GM04504 (cell line): ENCODE data around the gene ARHGAP10.
A peak's percentile ranks its signal among the peaks of the same experiment; 100 is the strongest.

Experiments
- DNase-seq: peaks from one replicate; pipeline ENCODE4 v3.0.0-alpha.2; 2012; ENCODE audit warnings: low read depth

The ARHGAP10 gene

GRCh38 chr4:147768113-147768512 is 36.2 kb downstream of the ARHGAP10 start:
- peak; percentile 61 for DNase-seq

- DNase-seq = no peak
Observed at GRCh38 chr4:147769386-147769785, 37.5 kb downstream of the ARHGAP10 start.

- no peak for DNase-seq
Observed at GRCh38 chr4:147770831-147771230, 38.9 kb downstream of the ARHGAP10 start.

- no peak for DNase-seq
Observed at GRCh38 chr4:147772056-147772455, 40.2 kb downstream of the ARHGAP10 start.

- DNase-seq = peak; percentile 57
Observed at GRCh38 chr4:147772459-147772969, 40.6 kb downstream of the ARHGAP10 start.

GRCh38 chr4:147773261-147774184 is 41.6 kb downstream of the ARHGAP10 start:
- DNase-seq = no peak

DNA sequence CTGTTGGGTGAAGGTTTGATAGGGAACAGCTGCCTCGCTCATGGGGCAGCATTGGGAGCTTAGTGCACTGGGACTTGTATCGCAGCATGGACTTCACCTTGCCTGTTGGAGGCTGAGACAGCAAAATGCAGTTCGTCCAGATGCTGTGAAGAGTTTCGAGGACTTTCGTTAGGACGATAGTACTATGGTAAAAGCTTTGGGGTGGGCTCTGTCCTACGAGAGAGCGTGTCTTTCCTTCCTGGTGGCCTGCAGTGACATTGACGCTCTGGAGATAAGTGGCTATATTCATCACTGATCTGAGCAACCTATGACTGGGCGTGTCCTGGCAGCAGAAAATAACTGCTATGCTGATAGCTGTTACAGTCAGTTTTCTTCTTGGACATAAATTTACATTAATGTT is 44.8 kb downstream of the ARHGAP10 start:
- DNase-seq = no peak

DNA sequence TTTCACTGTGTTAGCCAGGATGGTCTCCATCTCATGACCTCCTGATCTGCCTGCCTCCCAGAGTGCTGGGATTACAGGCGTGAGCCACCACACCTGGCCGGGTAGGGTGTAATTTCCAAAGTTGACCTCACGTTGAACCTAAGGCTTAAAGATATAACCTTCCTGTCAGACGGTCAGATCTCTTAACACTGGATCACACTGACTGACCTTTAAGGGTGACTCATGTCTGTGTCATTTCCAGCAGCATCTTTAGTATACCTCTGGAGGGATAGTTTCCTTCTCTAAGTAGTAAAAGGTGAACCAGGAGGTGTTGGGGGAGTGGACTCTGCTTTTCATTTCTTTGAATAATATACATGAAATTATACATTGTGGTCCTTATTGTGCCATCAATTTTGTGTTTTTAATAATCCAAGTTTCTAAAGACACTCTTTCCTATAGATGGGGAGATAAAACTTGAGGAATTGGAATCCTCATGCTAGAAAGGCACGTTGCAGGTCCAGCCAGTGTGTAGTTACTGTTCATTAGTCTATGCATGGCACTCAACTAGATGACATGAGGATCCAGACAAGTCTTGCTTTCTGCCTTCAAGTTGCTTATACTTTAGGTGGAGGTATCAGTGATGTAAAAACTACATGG is 45.7 kb downstream of the ARHGAP10 start:
- DNase-seq = no peak

DNA sequence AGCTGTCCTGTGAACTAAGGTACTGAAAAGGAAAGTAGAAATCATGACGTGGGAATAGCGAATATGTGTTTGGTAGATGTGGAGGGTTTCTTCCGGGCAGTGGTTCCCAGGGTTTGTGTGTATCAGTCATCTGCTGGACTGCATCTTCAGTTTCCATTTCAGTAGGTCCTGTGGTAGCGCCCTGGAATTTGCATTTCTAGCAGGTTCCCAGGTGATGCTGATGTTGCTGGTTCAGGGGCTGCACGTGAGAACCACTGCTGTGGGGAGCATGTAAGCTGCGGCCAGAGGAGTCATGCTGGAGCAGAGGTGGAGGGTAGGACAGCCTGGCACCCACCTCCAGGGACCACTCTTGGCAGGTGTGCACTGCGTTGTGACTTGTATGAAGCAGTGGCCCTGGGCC is 47.1 kb downstream of the ARHGAP10 start:
- no peak for DNase-seq

DNA sequence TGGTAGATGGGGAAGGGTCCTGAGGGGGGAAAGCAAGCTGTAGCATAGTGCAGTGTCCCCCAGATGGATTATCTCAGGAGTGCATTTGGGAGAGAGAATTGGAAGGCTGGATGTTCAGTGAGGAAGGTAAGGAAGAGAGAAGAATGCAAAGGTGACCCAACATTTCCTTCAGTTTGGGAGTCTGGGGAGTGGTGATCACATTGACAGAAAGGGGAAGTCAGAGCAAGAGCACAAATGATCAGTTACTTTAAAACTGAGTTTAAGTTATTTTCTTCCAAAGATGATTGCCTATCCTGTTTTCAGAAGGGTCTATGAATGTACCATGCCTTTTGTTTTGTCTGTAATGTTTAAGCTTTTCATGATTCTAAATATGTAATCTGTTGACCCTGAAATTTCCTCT is 47.6 kb downstream of the ARHGAP10 start:
- DNase-seq = no peak

DNA sequence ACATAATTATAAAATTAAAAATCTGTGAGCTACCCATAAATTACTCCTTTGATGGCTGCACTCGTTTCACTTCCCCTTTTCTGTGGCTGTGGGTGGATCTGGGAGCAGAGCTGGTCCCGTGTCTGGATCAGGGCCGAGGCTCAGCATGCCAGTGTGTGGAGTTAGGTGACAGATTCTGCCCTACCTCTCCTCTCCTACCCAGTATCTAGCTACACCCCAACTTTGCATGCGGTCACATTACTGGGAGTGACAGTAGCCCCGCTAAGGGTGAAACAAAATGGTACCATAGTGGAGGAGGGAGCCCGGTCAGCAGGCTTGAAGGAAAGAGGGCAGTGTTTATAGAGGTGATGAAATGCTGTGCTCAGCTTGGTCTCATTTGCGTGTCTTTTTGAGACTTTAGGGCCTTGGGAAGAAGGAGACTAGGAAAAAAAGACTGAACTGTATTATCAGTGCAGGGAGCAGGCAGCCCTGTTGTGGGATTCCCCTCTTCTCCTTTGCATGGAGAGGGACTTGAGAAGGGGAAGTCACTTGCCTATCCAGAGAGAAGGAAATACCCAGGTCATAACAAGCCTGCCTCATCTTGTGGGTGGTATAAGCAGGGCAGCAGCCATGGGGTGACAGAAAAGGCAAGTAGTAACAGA is 48.4 kb downstream of the ARHGAP10 start:
- DNase-seq = no peak

GRCh38 chr4:147782087-147782781 is 50.3 kb downstream of the ARHGAP10 start:
- DNase-seq = no peak

GRCh38 chr4:147785129-147785528 is 53.2 kb downstream of the ARHGAP10 start:
- no peak for DNase-seq

- DNase-seq = no peak
Observed at GRCh38 chr4:147786031-147786430, 54.1 kb downstream of the ARHGAP10 start.

- no peak for DNase-seq
Observed at GRCh38 chr4:147786531-147786930, 54.6 kb downstream of the ARHGAP10 start.

GRCh38 chr4:147787204-147787603 is 55.3 kb downstream of the ARHGAP10 start:
- DNase-seq = no peak

DNA sequence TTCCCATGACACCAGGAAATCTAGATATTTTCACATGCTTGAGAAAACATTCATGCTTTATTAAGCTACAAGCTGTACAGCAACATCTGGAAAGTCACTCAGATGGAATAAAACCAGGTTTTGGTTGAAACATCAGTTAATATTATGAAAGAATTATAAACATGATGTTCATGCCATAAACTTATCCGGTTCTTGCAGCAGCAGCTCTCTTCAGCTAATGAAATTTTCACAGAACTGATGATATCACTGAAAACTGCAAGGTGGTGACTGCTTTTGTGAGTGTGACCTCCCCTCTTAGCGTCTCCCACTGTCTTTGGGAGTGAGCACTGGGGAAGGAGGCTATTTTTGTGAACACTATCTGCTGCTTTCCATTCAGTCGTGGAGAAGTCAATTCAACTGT is 56.9 kb downstream of the ARHGAP10 start:
- DNase-seq = no peak

DNA sequence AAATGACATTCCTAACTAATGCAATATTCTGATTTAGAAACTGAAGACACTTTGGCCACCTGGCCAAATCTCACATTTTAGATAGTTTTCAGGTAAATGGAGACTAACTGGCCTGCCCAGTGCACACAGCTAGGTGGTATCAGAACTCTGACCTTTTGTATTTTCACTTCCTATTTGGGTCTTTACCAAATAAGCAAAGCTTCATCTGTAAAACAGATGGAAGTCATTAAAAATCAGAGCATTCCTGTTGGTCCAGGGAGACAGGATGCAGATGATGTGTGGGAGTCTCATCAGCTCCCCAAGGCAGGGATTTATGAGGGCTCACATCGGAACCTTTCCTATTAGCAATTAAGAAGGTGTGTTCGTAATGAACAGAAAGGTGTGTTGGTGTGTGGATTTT is 57.7 kb downstream of the ARHGAP10 start:
- no peak for DNase-seq

DNA sequence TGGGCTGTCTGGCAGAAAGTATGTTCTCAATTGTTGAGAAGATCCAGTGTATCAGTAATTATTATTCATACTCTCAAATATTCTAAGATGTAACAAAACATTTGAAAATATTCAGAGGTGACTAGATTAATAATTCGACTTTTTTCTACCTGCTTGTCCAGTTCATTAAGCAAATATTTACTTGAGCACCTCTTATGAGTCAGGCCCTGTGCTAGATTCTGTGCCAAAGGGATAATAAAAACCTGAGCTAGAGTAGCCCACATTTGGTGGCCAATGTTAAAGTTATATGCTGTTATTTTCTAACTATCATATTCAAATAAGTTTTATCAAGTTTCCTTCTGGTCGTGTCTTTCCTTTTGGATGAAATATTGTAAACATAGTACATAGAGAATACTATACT is 58.5 kb downstream of the ARHGAP10 start:
- DNase-seq = no peak

- no peak for DNase-seq
Observed at GRCh38 chr4:147791341-147791740, 59.5 kb downstream of the ARHGAP10 start.

DNA sequence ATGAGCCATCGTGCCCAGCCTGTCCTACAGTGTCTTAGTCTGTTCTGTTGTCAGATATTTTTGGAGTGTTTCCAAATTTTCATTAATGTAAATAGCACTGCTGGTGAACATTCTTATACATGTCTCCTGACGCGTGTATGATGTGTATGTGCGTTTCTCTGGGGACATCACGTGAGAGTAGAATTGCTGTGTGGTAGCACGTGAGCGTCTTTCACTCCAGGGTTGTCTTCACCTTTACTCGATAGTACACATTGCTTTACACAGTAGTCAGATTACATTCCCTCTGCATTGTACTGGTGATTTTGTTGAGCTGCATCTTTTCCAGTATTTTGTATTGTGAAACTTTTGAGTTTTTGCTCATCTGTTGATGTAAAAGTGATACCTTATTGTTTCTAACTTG is 60.0 kb downstream of the ARHGAP10 start:
- DNase-seq = no peak
